WTC11 (cell line): ENCODE data around the gene TMC1. TPM values are rescaled to one million over a fixed set of nuclear protein-coding genes. Genes with fewer than 3 reads are reported as not detected.

Source experiments
- ATAC-seq: fragments of 200-7000 bp; cut with Tn5 transposase; 2 replicates; pipeline ENCODE4 v1.10.0; 2021; ENCODE audit warnings: mild to moderate bottlenecking, moderate library complexity
- CTCF ChIA-PET: fragments of 300-600 bp; sonication (Branson Sonifier 250); formaldehyde crosslinking; loops from one replicate; lab custom pipeline; 2021; ENCODE audit warnings: antibody characterized with exemption; lab: Charles Lee
- POLR2A ChIA-PET: fragments of 350-600 bp; sonication (Branson Sonifier 250); formaldehyde crosslinking; loops from one replicate; lab custom pipeline; 2021; ENCODE audit warnings: antibody characterized with exemption; lab: Charles Lee
- DNase-seq: peaks from one replicate; pipeline ENCODE4 v3.0.0; 2021; ENCODE audit warnings: low spot score
- H3K27ac Mint-ChIP-seq: 2 replicates; pipeline ENCODE4 v1.8.0; 2021; ENCODE audit warnings: mixed read lengths
- H3K27me3 Mint-ChIP-seq: 2 replicates; pipeline ENCODE4 v1.8.0; 2021; ENCODE audit warnings: low read depth, mild to moderate bottlenecking, moderate library complexity, mixed read lengths
- H3K36me3 Mint-ChIP-seq: 2 replicates; pipeline ENCODE4 v1.8.0; 2021; ENCODE audit warnings: mixed read lengths
- H3K4me1 Mint-ChIP-seq: 2 replicates; pipeline ENCODE4 v1.8.0; 2022; ENCODE audit warnings: mixed read lengths
- H3K4me3 Mint-ChIP-seq: 2 replicates; pipeline ENCODE4 v1.8.0; 2021; ENCODE audit warnings: mild to moderate bottlenecking, moderate library complexity, mixed read lengths
- H3K9me3 Mint-ChIP-seq: 2 replicates; pipeline ENCODE4 v1.8.0; 2021; ENCODE audit warnings: mixed read lengths
- ATF1 ChIP-seq: sonication (generic); formaldehyde crosslinking; IDR thresholded peaks from 2 replicates; pipeline ENCODE4 v1.8.1; 2023; ENCODE audit warnings: mild to moderate bottlenecking, moderate library complexity, missing genetic modification reagents
- CREB1 ChIP-seq: sonication (generic); formaldehyde crosslinking; IDR thresholded peaks from 2 replicates; pipeline ENCODE4 v1.8.0; 2023; ENCODE audit warnings: mild to moderate bottlenecking, missing genetic modification reagents
- CREM ChIP-seq: sonication (generic); formaldehyde crosslinking; IDR thresholded peaks from 2 replicates; pipeline ENCODE4 v1.8.1; 2022; ENCODE audit warnings: mild to moderate bottlenecking, missing genetic modification reagents, moderate library complexity
- ETV6 ChIP-seq: sonication (generic); formaldehyde crosslinking; IDR thresholded peaks from 2 replicates; pipeline ENCODE4 v1.8.1; 2022; ENCODE audit warnings: mild to moderate bottlenecking, missing genetic modification reagents
- FOXJ3 ChIP-seq: sonication (generic); formaldehyde crosslinking; IDR thresholded peaks from 2 replicates; pipeline ENCODE4 v1.9.0; 2021; ENCODE audit warnings: missing genetic modification reagents, mild to moderate bottlenecking, borderline replicate concordance
- FOXP1 ChIP-seq: sonication (generic); formaldehyde crosslinking; IDR thresholded peaks from 2 replicates; pipeline ENCODE4 v1.8.0; 2022; ENCODE audit warnings: missing genetic modification reagents, mild to moderate bottlenecking, moderate library complexity, borderline replicate concordance
- GABPB1 ChIP-seq: sonication (generic); formaldehyde crosslinking; IDR thresholded peaks from 2 replicates; pipeline ENCODE4 v1.8.1; 2023; ENCODE audit warnings: mild to moderate bottlenecking, missing genetic modification reagents
- IRF2 ChIP-seq: sonication (generic); formaldehyde crosslinking; IDR thresholded peaks from 2 replicates; pipeline ENCODE4 v1.8.0; 2022; ENCODE audit warnings: low read depth, missing genetic modification reagents, borderline replicate concordance
- KAT7 ChIP-seq: sonication (generic); formaldehyde crosslinking; IDR thresholded peaks from 2 replicates; pipeline ENCODE4 v1.8.1; 2023; ENCODE audit warnings: missing genetic modification reagents, mild to moderate bottlenecking, borderline replicate concordance
- MYBL2 ChIP-seq: sonication (generic); formaldehyde crosslinking; IDR thresholded peaks from 2 replicates; pipeline ENCODE4 v1.8.1; 2023; ENCODE audit warnings: mild to moderate bottlenecking, moderate library complexity, missing genetic modification reagents
- NR3C1 ChIP-seq: sonication (generic); formaldehyde crosslinking; conservative IDR thresholded peaks from 2 replicates; pipeline ENCODE4 v1.8.1; 2023; ENCODE audit warnings: low read depth, mild to moderate bottlenecking, missing genetic modification reagents
- RELA ChIP-seq: sonication (generic); formaldehyde crosslinking; IDR thresholded peaks from 2 replicates; pipeline ENCODE4 v1.8.1; 2022; ENCODE audit warnings: missing genetic modification reagents, mild to moderate bottlenecking, borderline replicate concordance
- RORB ChIP-seq: fragments of 250-450 bp; sonication (Bioruptor Pico); IDR thresholded peaks from 2 replicates; pipeline ENCODE4 v1.9.0; 2021; ENCODE audit warnings: mild to moderate bottlenecking
- ZNF671 ChIP-seq: fragments of 250-450 bp; sonication (Bioruptor Pico); IDR thresholded peaks from 2 replicates; pipeline ENCODE4 v1.8.0; 2021; ENCODE audit warnings: mild to moderate bottlenecking
- total RNA-seq: library from RNA; stranded (reverse); gene quantifications from 3 replicates; pipeline ENCODE4 v1.2.3, GENCODE V29; 2021
- TF ChIP-seq, protein P1 (sequence below): sonication (generic); formaldehyde crosslinking; IDR thresholded peaks from 2 replicates; pipeline ENCODE4 v1.8.1; 2023; ENCODE audit warnings: mild to moderate bottlenecking, missing genetic modification reagents, borderline replicate concordance
- TF ChIP-seq, protein P2 (sequence below): sonication (generic); formaldehyde crosslinking; IDR thresholded peaks from 2 replicates; pipeline ENCODE4 v1.8.1; 2023; ENCODE audit warnings: mild to moderate bottlenecking, missing genetic modification reagents, moderate library complexity
- TF ChIP-seq, protein P3 (sequence below): sonication (generic); formaldehyde crosslinking; IDR thresholded peaks from 2 replicates; pipeline ENCODE4 v1.8.1; 2022; ENCODE audit warnings: mild to moderate bottlenecking, missing genetic modification reagents, moderate library complexity, borderline replicate concordance
- TF ChIP-seq, protein P4 (sequence below): fragments of 250-450 bp; sonication (Bioruptor Pico); IDR thresholded peaks from 2 replicates; pipeline ENCODE4 v1.9.0; 2021; ENCODE audit warnings: mild to moderate bottlenecking
- TF ChIP-seq, protein P5 (sequence below): sonication (generic); formaldehyde crosslinking; IDR thresholded peaks from 2 replicates; pipeline ENCODE4 v1.8.1; 2022; ENCODE audit warnings: missing genetic modification reagents, borderline replicate concordance
- TF ChIP-seq, protein P6 (sequence below): sonication (generic); formaldehyde crosslinking; IDR thresholded peaks from 2 replicates; pipeline ENCODE4 v1.8.1; 2022; ENCODE audit warnings: low read depth, missing genetic modification reagents, borderline replicate concordance

The TMC1 gene
- total RNA-seq, 1 experiment from 2014 or later = 0.31 TPM

DNA sequence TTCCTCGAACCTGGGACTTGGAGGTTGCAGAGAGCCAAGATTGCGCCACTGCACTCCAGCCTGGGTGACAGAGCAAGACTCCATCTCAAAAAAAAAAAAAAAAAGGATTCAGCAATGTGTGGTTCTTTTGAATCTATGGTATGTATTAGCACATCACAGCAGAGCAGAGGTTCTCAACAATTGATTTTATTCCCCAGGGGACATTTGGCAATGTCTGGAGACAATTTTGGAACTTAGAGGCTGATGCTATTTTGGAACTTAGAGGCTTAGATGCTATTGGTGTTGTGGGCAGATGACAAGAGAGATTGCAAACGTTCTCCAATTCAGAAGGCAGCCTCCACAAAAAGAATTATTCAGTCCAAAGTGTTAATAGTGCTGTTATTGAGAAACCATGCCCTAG lies 115.2 kb downstream of the TMC1 start:
- peaks cover 33% of the 10 kb centered on the region for H3K9me3 Mint-ChIP-seq
- CTCF ChIA-PET = no interaction called here
- H3K4me3 Mint-ChIP-seq = no peak overlapping the region
- no peak overlapping the region for H3K27ac Mint-ChIP-seq
- peaks cover 32% of the 10 kb centered on the region for H3K36me3 Mint-ChIP-seq
- POLR2A ChIA-PET = no interaction called here
- H3K4me1 Mint-ChIP-seq = peaks cover 10% of the 10 kb centered on the region
- peaks cover 9% of the 10 kb centered on the region for H3K27me3 Mint-ChIP-seq
- TF ChIP-seq RORB (CRISPR knock-in tag) (no peak), GABPB1 (CRISPR knock-in tag) (no peak), CREM (CRISPR knock-in tag) (no peak), CREB1 (CRISPR knock-in tag) (no peak), IRF2 (CRISPR knock-in tag) (no peak), KAT7 (CRISPR knock-in tag) (no peak), ETV6 (no peak), FOXJ3 (CRISPR knock-in tag) (no peak), ZNF671 (CRISPR knock-in tag) (no peak), MYBL2 (no peak)
- TF ChIP-seq, protein P1, sequence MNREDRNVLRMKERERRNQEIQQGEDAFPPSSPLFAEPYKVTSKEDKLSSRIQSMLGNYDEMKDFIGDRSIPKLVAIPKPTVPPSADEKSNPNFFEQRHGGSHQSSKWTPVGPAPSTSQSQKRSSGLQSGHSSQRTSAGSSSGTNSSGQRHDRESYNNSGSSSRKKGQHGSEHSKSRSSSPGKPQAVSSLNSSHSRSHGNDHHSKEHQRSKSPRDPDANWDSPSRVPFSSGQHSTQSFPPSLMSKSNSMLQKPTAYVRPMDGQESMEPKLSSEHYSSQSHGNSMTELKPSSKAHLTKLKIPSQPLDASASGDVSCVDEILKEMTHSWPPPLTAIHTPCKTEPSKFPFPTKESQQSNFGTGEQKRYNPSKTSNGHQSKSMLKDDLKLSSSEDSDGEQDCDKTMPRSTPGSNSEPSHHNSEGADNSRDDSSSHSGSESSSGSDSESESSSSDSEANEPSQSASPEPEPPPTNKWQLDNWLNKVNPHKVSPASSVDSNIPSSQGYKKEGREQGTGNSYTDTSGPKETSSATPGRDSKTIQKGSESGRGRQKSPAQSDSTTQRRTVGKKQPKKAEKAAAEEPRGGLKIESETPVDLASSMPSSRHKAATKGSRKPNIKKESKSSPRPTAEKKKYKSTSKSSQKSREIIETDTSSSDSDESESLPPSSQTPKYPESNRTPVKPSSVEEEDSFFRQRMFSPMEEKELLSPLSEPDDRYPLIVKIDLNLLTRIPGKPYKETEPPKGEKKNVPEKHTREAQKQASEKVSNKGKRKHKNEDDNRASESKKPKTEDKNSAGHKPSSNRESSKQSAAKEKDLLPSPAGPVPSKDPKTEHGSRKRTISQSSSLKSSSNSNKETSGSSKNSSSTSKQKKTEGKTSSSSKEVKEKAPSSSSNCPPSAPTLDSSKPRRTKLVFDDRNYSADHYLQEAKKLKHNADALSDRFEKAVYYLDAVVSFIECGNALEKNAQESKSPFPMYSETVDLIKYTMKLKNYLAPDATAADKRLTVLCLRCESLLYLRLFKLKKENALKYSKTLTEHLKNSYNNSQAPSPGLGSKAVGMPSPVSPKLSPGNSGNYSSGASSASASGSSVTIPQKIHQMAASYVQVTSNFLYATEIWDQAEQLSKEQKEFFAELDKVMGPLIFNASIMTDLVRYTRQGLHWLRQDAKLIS = no peak
- TF ChIP-seq, protein P2, sequence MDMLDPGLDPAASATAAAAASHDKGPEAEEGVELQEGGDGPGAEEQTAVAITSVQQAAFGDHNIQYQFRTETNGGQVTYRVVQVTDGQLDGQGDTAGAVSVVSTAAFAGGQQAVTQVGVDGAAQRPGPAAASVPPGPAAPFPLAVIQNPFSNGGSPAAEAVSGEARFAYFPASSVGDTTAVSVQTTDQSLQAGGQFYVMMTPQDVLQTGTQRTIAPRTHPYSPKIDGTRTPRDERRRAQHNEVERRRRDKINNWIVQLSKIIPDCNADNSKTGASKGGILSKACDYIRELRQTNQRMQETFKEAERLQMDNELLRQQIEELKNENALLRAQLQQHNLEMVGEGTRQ = no peak
- TF ChIP-seq, protein P3, sequence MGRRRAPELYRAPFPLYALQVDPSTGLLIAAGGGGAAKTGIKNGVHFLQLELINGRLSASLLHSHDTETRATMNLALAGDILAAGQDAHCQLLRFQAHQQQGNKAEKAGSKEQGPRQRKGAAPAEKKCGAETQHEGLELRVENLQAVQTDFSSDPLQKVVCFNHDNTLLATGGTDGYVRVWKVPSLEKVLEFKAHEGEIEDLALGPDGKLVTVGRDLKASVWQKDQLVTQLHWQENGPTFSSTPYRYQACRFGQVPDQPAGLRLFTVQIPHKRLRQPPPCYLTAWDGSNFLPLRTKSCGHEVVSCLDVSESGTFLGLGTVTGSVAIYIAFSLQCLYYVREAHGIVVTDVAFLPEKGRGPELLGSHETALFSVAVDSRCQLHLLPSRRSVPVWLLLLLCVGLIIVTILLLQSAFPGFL = no peak
- TF ChIP-seq, protein P4, sequence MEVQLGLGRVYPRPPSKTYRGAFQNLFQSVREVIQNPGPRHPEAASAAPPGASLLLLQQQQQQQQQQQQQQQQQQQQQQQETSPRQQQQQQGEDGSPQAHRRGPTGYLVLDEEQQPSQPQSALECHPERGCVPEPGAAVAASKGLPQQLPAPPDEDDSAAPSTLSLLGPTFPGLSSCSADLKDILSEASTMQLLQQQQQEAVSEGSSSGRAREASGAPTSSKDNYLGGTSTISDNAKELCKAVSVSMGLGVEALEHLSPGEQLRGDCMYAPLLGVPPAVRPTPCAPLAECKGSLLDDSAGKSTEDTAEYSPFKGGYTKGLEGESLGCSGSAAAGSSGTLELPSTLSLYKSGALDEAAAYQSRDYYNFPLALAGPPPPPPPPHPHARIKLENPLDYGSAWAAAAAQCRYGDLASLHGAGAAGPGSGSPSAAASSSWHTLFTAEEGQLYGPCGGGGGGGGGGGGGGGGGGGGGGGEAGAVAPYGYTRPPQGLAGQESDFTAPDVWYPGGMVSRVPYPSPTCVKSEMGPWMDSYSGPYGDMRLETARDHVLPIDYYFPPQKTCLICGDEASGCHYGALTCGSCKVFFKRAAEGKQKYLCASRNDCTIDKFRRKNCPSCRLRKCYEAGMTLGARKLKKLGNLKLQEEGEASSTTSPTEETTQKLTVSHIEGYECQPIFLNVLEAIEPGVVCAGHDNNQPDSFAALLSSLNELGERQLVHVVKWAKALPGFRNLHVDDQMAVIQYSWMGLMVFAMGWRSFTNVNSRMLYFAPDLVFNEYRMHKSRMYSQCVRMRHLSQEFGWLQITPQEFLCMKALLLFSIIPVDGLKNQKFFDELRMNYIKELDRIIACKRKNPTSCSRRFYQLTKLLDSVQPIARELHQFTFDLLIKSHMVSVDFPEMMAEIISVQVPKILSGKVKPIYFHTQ (CRISPR knock-in tag) = no peak
- TF ChIP-seq, all 79 proteins: peak for 0
- DNase-seq (no peak), ATAC-seq (no peak)

DNA sequence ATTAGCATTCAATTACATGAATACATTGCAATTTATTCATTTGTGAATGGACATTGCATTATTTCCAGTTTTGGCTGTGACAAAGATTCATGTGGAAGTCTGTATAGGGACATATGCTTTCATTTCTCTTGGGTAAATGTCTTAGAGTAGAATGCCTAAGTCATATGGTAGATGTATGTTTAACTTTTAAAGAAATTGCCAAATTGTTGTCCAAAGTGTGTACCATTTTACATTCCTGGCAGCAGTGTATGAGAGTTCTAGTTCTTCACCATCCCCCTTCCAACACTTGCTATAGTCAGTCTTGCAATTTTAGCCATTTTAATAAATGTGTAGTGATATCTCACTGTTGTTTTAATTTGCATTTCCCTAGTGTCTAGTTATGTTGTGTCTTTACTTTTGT lies 122.2 kb downstream of the TMC1 start:
- DNase-seq (no peak), ATAC-seq (no peak)
- H3K27me3 Mint-ChIP-seq = no peaks in the 10 kb centered on the region
- POLR2A ChIA-PET = no interaction called here
- no peaks in the 10 kb centered on the region for H3K36me3 Mint-ChIP-seq
- no peaks in the 10 kb centered on the region for H3K9me3 Mint-ChIP-seq
- peaks cover 14% of the 10 kb centered on the region for H3K4me1 Mint-ChIP-seq
- H3K4me3 Mint-ChIP-seq = no peak overlapping the region
- H3K27ac Mint-ChIP-seq = no peak overlapping the region
- CTCF ChIA-PET = no interaction called here
- TF ChIP-seq ATF1 (CRISPR knock-in tag) (no peak), NR3C1 (no peak), RELA (CRISPR knock-in tag) (no peak), FOXP1 (CRISPR knock-in tag) (no peak)
- TF ChIP-seq, protein P5, sequence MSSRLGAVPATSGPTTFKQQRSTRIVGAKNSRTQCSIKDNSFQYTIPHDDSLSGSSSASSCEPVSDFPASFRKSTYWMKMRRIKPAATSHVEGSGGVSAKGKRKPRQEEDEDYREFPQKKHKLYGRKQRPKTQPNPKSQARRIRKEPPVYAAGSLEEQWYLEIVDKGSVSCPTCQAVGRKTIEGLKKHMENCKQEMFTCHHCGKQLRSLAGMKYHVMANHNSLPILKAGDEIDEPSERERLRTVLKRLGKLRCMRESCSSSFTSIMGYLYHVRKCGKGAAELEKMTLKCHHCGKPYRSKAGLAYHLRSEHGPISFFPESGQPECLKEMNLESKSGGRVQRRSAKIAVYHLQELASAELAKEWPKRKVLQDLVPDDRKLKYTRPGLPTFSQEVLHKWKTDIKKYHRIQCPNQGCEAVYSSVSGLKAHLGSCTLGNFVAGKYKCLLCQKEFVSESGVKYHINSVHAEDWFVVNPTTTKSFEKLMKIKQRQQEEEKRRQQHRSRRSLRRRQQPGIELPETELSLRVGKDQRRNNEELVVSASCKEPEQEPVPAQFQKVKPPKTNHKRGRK = no peak
- TF ChIP-seq, protein P4 (CRISPR knock-in tag) = no peak
- TF ChIP-seq, protein P6, sequence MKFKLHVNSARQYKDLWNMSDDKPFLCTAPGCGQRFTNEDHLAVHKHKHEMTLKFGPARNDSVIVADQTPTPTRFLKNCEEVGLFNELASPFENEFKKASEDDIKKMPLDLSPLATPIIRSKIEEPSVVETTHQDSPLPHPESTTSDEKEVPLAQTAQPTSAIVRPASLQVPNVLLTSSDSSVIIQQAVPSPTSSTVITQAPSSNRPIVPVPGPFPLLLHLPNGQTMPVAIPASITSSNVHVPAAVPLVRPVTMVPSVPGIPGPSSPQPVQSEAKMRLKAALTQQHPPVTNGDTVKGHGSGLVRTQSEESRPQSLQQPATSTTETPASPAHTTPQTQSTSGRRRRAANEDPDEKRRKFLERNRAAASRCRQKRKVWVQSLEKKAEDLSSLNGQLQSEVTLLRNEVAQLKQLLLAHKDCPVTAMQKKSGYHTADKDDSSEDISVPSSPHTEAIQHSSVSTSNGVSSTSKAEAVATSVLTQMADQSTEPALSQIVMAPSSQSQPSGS (CRISPR knock-in tag) = no peak
